Spleen (tissue), 11 donors: ENCODE results near the gene HOXB9. TPM values are rescaled to one million over a fixed set of nuclear protein-coding genes. Genes with fewer than 3 reads are reported as not detected.

Experiments
- DNase-seq: peaks from one replicate; pipeline ENCODE4 v3.0.0-alpha.2; 2020
- H3K27ac ChIP-seq, 8 donors: fragments of 200-600 bp; sonication (generic) in 7 of 8; 1 replicate in 4 of 8; 2 replicates in 4 of 8; pipeline versions ENCODE4 v1.5.0 to v1.8.0; 2016 to 2021; ENCODE audit warnings: inconsistent platforms in 4 of 8, mild to moderate bottlenecking in 4 of 8, moderate library complexity in 1 of 8
- H3K27me3 ChIP-seq, 7 donors: fragments of 200-600 bp; sonication (generic) in 6 of 7; replicated peaks in 1 of 7; 1 replicate in 4 of 7; 2 replicates in 3 of 7; pipeline versions ENCODE4 v1.5.0 to v1.8.0; 2016 to 2021; ENCODE audit warnings: inconsistent platforms in 3 of 7, mild to moderate bottlenecking in 1 of 7
- H3K36me3 ChIP-seq, 6 donors: fragments of 200-600 bp; sonication (generic) in 5 of 6; 1 replicate in 4 of 6; 2 replicates in 2 of 6; pipeline versions ENCODE4 v1.5.0 to v1.8.0; 2016 to 2021; ENCODE audit warnings: inconsistent platforms in 2 of 6
- H3K4me1 ChIP-seq, 6 donors: fragments of 200-600 bp; sonication (generic) in 5 of 6; 1 replicate in 3 of 6; 2 replicates in 3 of 6; pipeline versions ENCODE4 v1.5.0 to v1.8.0; 2016 to 2021; ENCODE audit warnings: inconsistent platforms in 3 of 6
- H3K4me3 ChIP-seq, 8 donors: fragments of 200-600 bp; sonication (generic) in 7 of 8; 1 replicate in 4 of 8; 2 replicates in 4 of 8; pipeline versions ENCODE4 v1.5.0 to v1.8.0; 2016 to 2021; ENCODE audit warnings: inconsistent platforms in 4 of 8, mild to moderate bottlenecking in 4 of 8, moderate library complexity in 2 of 8
- H3K9me3 ChIP-seq, 8 donors: fragments of 200-600 bp; sonication (generic) in 7 of 8; 1 replicate in 4 of 8; 2 replicates in 4 of 8; pipeline versions ENCODE4 v1.5.0 to v1.8.0; 2016 to 2021; ENCODE audit warnings: inconsistent platforms in 4 of 8
- POLR2A ChIP-seq, 3 donors: fragments of 450-650 bp; IDR thresholded peaks; one replicate each; pipeline ENCODE4 v1.5.1; 2017; ENCODE audit warnings: antibody characterized with exemption in 3 of 3, mild to moderate bottlenecking in 1 of 3
- POLR2AphosphoS5 ChIP-seq, 3 donors: sonication (generic); formaldehyde crosslinking; IDR thresholded peaks; one replicate each; pipeline ENCODE4 v1.5.1; 2017; ENCODE audit warnings: antibody characterized with exemption in 3 of 3
- WGBS, 5 donors: extraction: QIAGEN DNeasy Blood & Tissue Kit in 3 of 5; methylation state at CpG; one replicate each; pipeline versions ENCODE4 v1.1.5 to v1.1.7; 2013 to 2018; 5-methylcytosine and 5-hydroxymethylcytosine counted together
- intact Hi-C: fragments of 100-400 bp; cut with DNase I; formaldehyde crosslinking; loops from one replicate; pipeline ENCODE4 v1.15.0; 2023; ENCODE audit warnings: low total_unique reads
- polyA plus RNA-seq, 3 donors: library from polyadenylated mRNA; stranded (reverse); fragments of 200-250 nt; gene quantifications; one replicate each; pipeline ENCODE4 v1.2.1, GENCODE V29; 2013
- total RNA-seq, 7 donors: library from RNA; depleted of rRNA in 3 of 7; stranded (reverse); fragments of >200 nt in 3 of 7; fragmentation: NEBNext Ultra II Directional in 4 of 7; extraction: Animal tissue kit (Norgen Biotek cat#: 25700) in 4 of 7; gene quantifications; one replicate each; pipeline versions ENCODE4 v1.1.0 to v1.2.1, GENCODE V29; 2016 to 2021
- TF ChIP-seq, protein P1 (sequence below), 11 experiments: fragments of 200-600 bp in 7 of 11; fragments of 450-650 bp in 4 of 11; sonication (generic) in 4 of 11; IDR thresholded peaks in 8 of 11; conservative IDR thresholded peaks in 3 of 11; 1 replicate in 7 of 11; 2 replicates in 4 of 11; pipeline versions ENCODE4 v1.4.0 to v1.8.0; 2016 to 2021; ENCODE audit warnings: antibody characterized with exemption in 11 of 11, inconsistent platforms in 4 of 11, mild to moderate bottlenecking in 1 of 11
- donor health status: healthy with polysubstance abuse.
- donor health status: DM: no; HTN: no; CAD: no; lungs with moderate emphysema.
- donor health status: DM: no; HTN: no; CAD: no.
- donor health status: Bipolar disorder and iron deficiency.
- donor health status: healthy.
- donor health status: DM: no; HTN: no; CAD: no.
- donor health status: DM: yes; HTN: yes; CAD: no.

Gene HOXB9
- total and polyA plus RNA-seq, 10 donors = 0.10 to 0.50 (median 0.42) TPM; not detected in 5

DNA sequence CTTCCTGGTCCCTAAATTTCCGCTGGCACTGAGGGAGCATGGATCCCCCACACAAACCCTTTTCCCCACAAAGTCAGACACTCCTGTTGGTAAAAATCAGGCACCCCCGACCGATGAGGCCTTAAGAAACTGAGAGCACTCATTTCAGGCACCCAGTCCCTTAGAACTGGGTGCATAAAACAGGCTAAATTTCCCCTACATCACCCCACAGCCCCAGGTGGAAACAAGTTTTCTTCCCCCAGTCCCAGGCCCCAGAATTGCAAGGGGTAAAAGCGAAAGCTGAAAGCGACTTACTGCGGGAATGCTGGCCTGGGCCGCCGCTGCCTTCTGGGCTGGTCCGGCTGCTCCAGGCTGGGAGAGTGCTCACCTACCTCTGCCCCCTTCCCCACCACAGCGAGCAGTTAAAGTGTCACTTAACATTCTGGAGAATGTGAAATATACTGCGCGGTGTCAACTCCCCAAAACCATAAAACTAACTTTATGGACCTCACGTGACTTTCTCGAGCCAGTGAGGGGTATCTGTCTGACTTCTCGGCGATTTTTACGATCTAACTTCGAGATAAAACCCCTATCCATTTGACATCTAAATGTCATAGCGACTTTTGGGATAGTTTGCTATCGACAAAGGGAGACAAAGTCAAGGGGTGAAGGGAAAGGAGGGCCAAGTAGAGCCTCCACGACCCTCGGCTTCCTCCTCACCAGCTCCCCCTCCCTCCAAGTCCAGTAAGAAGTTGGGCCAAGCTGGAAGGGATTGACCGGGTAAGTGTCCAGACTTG is 36.1 kb downstream of the HOXB9 start, which contains the start of gene HOXB3:
TSS of gene HOXB3 (minus strand) at position 411 of the 776 bp plus-strand sequence. CDS start 37,767 bp downstream, outside the sequence.
- H3K27me3 ChIP-seq = peaks cover 0 to 100% (median 82%) of the 10 kb centered on the region in 7 donors
- intact Hi-C loops = loop anchor here (5.0 kb wide), 1 partner anchor 238 kb away; no protein-coding TSS in a partner anchor
- peak within 1 kb of the TSS in 5 of 8 donors; percentile 7 to 81 (median 16) for H3K4me3 ChIP-seq
- 33 to 51% (median 37%) methylated on average over 22 to 23 of the region's 23 CpGs for WGBS, 5 donors
- peaks cover 15 to 86% (median 55%) of the 10 kb centered on the region in 6 donors for H3K4me1 ChIP-seq
- no peak for DNase-seq
- no peaks in the 10 kb centered on the region for H3K36me3 ChIP-seq
- TF ChIP-seq POLR2AphosphoS5 (IDR thresholded peaks at IDR 0.05) = peak in 2 of 3 donors; percentile 11 to 33
- TF ChIP-seq, protein P1, sequence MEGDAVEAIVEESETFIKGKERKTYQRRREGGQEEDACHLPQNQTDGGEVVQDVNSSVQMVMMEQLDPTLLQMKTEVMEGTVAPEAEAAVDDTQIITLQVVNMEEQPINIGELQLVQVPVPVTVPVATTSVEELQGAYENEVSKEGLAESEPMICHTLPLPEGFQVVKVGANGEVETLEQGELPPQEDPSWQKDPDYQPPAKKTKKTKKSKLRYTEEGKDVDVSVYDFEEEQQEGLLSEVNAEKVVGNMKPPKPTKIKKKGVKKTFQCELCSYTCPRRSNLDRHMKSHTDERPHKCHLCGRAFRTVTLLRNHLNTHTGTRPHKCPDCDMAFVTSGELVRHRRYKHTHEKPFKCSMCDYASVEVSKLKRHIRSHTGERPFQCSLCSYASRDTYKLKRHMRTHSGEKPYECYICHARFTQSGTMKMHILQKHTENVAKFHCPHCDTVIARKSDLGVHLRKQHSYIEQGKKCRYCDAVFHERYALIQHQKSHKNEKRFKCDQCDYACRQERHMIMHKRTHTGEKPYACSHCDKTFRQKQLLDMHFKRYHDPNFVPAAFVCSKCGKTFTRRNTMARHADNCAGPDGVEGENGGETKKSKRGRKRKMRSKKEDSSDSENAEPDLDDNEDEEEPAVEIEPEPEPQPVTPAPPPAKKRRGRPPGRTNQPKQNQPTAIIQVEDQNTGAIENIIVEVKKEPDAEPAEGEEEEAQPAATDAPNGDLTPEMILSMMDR (IDR thresholded peaks at IDR 0.05 in 8 of 11, conservative IDR thresholded peaks at IDR 0.05 in 3 of 11) = no peak
- peak within 1 kb of the TSS in 7 of 8 donors; percentile 20 to 85 (median 81) for H3K27ac ChIP-seq
- no peaks in the 10 kb centered on the region for H3K9me3 ChIP-seq

DNA sequence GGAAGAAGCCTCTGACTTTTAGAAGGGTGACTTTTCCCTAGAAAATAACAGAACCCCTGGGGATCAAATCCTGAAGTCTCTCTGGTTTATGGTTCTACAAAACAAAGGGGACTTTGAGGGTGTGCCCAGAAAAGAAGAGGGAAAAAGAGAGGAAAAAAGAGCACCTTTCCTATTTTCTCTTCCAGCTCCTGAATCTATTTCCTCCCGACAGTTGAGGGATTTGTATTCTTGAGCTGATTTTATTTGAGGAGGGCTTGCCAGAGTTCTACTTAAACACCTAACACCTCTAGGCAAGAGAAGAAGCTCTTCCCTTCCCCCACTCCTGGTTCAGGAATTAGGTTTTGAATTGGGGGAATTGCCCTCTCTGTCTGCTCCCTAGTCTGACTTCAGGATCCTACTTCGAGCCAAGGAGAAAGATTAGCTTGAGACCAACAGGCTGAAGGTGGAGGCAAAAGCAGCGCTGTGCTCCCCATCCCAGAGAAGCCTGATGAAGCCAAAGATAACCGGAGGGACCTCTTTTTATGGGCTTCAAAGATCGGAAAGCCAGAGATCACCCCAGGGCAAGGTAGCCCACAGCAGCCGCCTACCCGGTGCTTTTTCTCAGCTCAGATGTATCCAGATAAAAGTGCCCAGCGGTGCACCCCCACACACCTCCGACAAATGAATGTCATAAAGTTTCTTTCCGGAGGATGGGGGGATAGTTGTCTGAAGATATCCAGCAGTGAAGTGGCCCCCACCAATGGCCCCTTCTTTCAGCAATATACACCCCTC is 36.9 kb downstream of the HOXB9 start:
- Histone ChIP-seq H3K36me3 (no peaks in the 10 kb centered on the region), H3K27me3 (peaks cover 0 to 100% (median 74%) of the 10 kb centered on the region in 7 donors), H3K4me3 (peak overlapping the region in 4 of 8 donors; percentile 15 to 81 (median 20)), H3K27ac (peak overlapping the region in 6 of 8 donors; percentile 71 to 85 (median 82)), H3K4me1 (peaks cover 17 to 86% (median 54%) of the 10 kb centered on the region in 6 donors), H3K9me3 (no peaks in the 10 kb centered on the region)
- WGBS, 5 donors = 23 to 49% (median 28%) methylated on average over 7 to 10 of the region's 10 CpGs
- intact Hi-C loops = no loop called here
- DNase-seq = no peak
- TF ChIP-seq, protein P1 (IDR thresholded peaks at IDR 0.05 in 8 of 11, conservative IDR thresholded peaks at IDR 0.05 in 3 of 11) = no peak
- no peak for TF ChIP-seq POLR2A (IDR thresholded peaks at IDR 0.05)
- no peak for TF ChIP-seq POLR2AphosphoS5 (IDR thresholded peaks at IDR 0.05)

DNA sequence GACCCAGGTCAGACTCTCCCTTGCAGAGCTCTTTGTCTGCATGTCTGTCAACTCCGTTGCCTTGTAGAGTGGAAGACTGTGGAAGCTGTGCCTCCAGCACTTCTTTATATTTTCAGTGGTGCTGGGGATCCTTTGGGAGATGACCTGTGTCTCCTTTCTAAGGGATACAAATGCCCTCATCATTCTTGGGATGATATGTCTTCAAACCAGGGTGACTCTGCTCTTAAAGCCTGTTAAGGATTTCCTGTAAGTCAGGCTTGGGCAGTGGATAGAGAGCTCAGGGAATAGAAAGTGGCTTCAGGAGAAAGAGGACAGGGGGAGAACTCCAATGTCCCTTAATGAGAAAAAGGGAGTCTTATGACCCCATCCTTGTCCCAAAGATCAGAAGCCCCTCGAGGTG is 37.6 kb downstream of the HOXB9 start:
- H3K27me3 ChIP-seq = peaks cover 0 to 100% (median 70%) of the 10 kb centered on the region in 7 donors
- WGBS, 5 donors = 24 to 42% (median 36%) methylated on average over 2 of the region's 2 CpGs

More for the DNA sequence above, 37.6 kb downstream of the HOXB9 start:
- Histone ChIP-seq H3K4me3 (peak overlapping the region in 1 of 8 donors; percentile 81), H3K27ac (peak overlapping the region in 7 of 8 donors; percentile 39 to 85 (median 81)), H3K4me1 (peaks cover 17 to 86% (median 49%) of the 10 kb centered on the region in 6 donors), H3K36me3 (no peaks in the 10 kb centered on the region), H3K9me3 (no peaks in the 10 kb centered on the region)
- DNase-seq = no peak
- intact Hi-C loops = no loop called here
- TF ChIP-seq POLR2AphosphoS5 (IDR thresholded peaks at IDR 0.05) (no peak), POLR2A (IDR thresholded peaks at IDR 0.05) (no peak)
- TF ChIP-seq, protein P1 (IDR thresholded peaks at IDR 0.05 in 8 of 11, conservative IDR thresholded peaks at IDR 0.05 in 3 of 11) = no peak
